Endodermal cell (in vitro differentiated cells): ENCODE data around the gene TDRD5. TPM values are rescaled to one million over a fixed set of nuclear protein-coding genes. Genes with fewer than 3 reads are reported as not detected.

ENCODE experiments used
- DNase-seq: peaks from one replicate; pipeline ENCODE4 v3.0.0-alpha.2; 2017
- H3K27ac ChIP-seq: 2 replicates; pipeline ENCODE4 v1.5.1; 2013; ENCODE audit warnings: mild to moderate bottlenecking, low read depth, low read length, moderate library complexity
- H3K27me3 ChIP-seq: 2 replicates; pipeline ENCODE4 v1.6.1; 2013; ENCODE audit warnings: mild to moderate bottlenecking, low read length, moderate library complexity; ENCODE audit not compliant: insufficient read depth, control insufficient read depth, poor library complexity, severe bottlenecking
- H3K36me3 ChIP-seq: 2 replicates; pipeline ENCODE4 v1.7.0; 2013; ENCODE audit warnings: mild to moderate bottlenecking, low read length, moderate library complexity; ENCODE audit not compliant: control insufficient read depth, insufficient read depth
- H3K4me1 ChIP-seq: one replicate; pipeline ENCODE4 v1.7.0; 2013; ENCODE audit warnings: low read length; ENCODE audit not compliant: control insufficient read depth, insufficient read depth
- H3K4me3 ChIP-seq: 2 replicates; pipeline ENCODE4 v1.5.1; 2013; ENCODE audit warnings: mild to moderate bottlenecking, low read length, moderate library complexity
- H3K9ac ChIP-seq: 2 replicates; pipeline ENCODE4 v1.6.1; 2013; ENCODE audit warnings: mild to moderate bottlenecking, low read length, moderate library complexity; ENCODE audit not compliant: poor library complexity, severe bottlenecking; ENCODE audit errors: extremely low read depth
- H3K9me3 ChIP-seq: 2 replicates; pipeline ENCODE4 v1.6.1; 2013; ENCODE audit warnings: mild to moderate bottlenecking, low read length, moderate library complexity; ENCODE audit not compliant: control insufficient read depth
- H3K27ac Mint-ChIP-seq: 2 replicates; pipeline ENCODE4 v1.8.0; 2020; ENCODE audit warnings: mixed read lengths
- H3K27me3 Mint-ChIP-seq: 2 replicates; pipeline ENCODE4 v1.8.0; 2021; ENCODE audit warnings: mild to moderate bottlenecking, mixed read lengths; ENCODE audit not compliant: insufficient read depth
- H3K36me3 Mint-ChIP-seq: 2 replicates; pipeline ENCODE4 v1.8.0; 2020; ENCODE audit warnings: low read depth, mixed read lengths
- H3K4me1 Mint-ChIP-seq: 2 replicates; pipeline ENCODE4 v1.8.0; 2020; ENCODE audit warnings: mixed read lengths
- H3K4me3 Mint-ChIP-seq: 2 replicates; pipeline ENCODE4 v1.8.0; 2020; ENCODE audit warnings: mild to moderate bottlenecking, moderate library complexity, mixed read lengths
- H3K9me3 Mint-ChIP-seq: 2 replicates; pipeline ENCODE4 v1.8.0; 2020; ENCODE audit warnings: mild to moderate bottlenecking, mixed read lengths
- CTCF ChIP-seq: fragments of 200-600 bp; sonication (generic); conservative IDR thresholded peaks from 2 replicates; pipeline ENCODE4 v1.5.0; 2021; ENCODE audit warnings: antibody characterized with exemption, mild to moderate bottlenecking
- WGBS, 2 experiments: methylation state at CpG; one replicate each; pipeline versions ENCODE4 v1.1.5 to v1.1.7; 2013; ENCODE audit warnings: missing lambda C conversion rate in 2 of 2, mixed read lengths in 1 of 2; ENCODE audit not compliant: insufficient coverage in 1 of 2, insufficient read length in 1 of 2; 5-methylcytosine and 5-hydroxymethylcytosine counted together
- total RNA-seq, 2 donors: library from RNA; stranded (reverse); fragmentation: NEBNext Ultra II Directional in 1 of 2; extraction: Animal tissue kit (Norgen Biotek cat#: 25700) in 1 of 2; gene quantifications; 2 replicates in 1 of 2; 3 replicates in 1 of 2; pipeline ENCODE4 v1.2.1, GENCODE V29; 2021

Gene TDRD5
- total RNA-seq, 2 donors from 2014 or later, result 0.18 to 0.64 TPM

- WGBS, 2 experiments, result 69 to 74% methylated on average over 7 to 9 of the region's 9 CpGs
- Mint-ChIP-seq H3K36me3 (no peaks in the 10 kb centered on the region), H3K4me1 (peaks cover 5% of the 10 kb centered on the region), H3K4me3 (no peak overlapping the region), H3K27ac (no peak overlapping the region), H3K9me3 (no peaks in the 10 kb centered on the region), H3K27me3 (no peaks in the 10 kb centered on the region)
- H3K36me3 ChIP-seq, result no peaks in the 10 kb centered on the region
- H3K27me3 ChIP-seq, result no peaks in the 10 kb centered on the region
- H3K4me1 ChIP-seq, result no peaks in the 10 kb centered on the region
- no peak overlapping the region for H3K9ac ChIP-seq
- no peak for TF ChIP-seq CTCF
- no peak overlapping the region for H3K4me3 ChIP-seq
- DNase-seq, result no peak
- H3K27ac ChIP-seq, result no peak overlapping the region
- no peaks in the 10 kb centered on the region for H3K9me3 ChIP-seq
Observed at GRCh38 chr1:179550746-179551682, 40.6 kb upstream of the TDRD5 start.

GRCh38 chr1:179554427-179554826 lies 37.2 kb upstream of the TDRD5 start:
- Histone ChIP-seq H3K4me1 (no peaks in the 10 kb centered on the region), H3K27ac (no peak overlapping the region), H3K4me3 (no peak overlapping the region), H3K9ac (no peak overlapping the region), H3K27me3 (no peaks in the 10 kb centered on the region), H3K36me3 (no peaks in the 10 kb centered on the region), H3K9me3 (no peaks in the 10 kb centered on the region)
- peaks cover 5% of the 10 kb centered on the region for H3K4me1 Mint-ChIP-seq
- no peaks in the 10 kb centered on the region for H3K27me3 Mint-ChIP-seq
- peak; percentile 57 for TF ChIP-seq CTCF
- no peaks in the 10 kb centered on the region for H3K9me3 Mint-ChIP-seq
- no peak overlapping the region for H3K27ac Mint-ChIP-seq
- H3K36me3 Mint-ChIP-seq, result no peaks in the 10 kb centered on the region
- no peak for DNase-seq
- H3K4me3 Mint-ChIP-seq, result no peak overlapping the region

- Mint-ChIP-seq H3K4me3 (no peak overlapping the region), H3K36me3 (no peaks in the 10 kb centered on the region), H3K4me1 (peaks cover 5% of the 10 kb centered on the region), H3K9me3 (no peaks in the 10 kb centered on the region), H3K27me3 (no peaks in the 10 kb centered on the region), H3K27ac (no peak overlapping the region)
- 90% methylated on average over 1 of the region's 1 CpG; no CpG with 5 or more reads in 1 of the 2 experiments for WGBS, 2 experiments
- Histone ChIP-seq H3K9me3 (no peaks in the 10 kb centered on the region), H3K36me3 (no peaks in the 10 kb centered on the region), H3K4me3 (no peak overlapping the region), H3K27ac (no peak overlapping the region), H3K9ac (no peak overlapping the region), H3K27me3 (no peaks in the 10 kb centered on the region), H3K4me1 (no peaks in the 10 kb centered on the region)
- no peak for DNase-seq
- no peak for TF ChIP-seq CTCF
Observed at GRCh38 chr1:179558078-179558477, 33.6 kb upstream of the TDRD5 start.
